Kidney (tissue), 14 donors: ENCODE measurements around the gene MED17. TPM values are rescaled to one million over a fixed set of nuclear protein-coding genes. Genes with fewer than 3 reads are reported as not detected.

ENCODE experiments used
- DNase-seq, 5 donors: peaks; one replicate each; pipeline ENCODE4 v3.0.0-alpha.2; 2013 to 2020
- FAIRE-seq: peaks from 2 replicates; lab custom pipeline; 2012; peaks lifted over from hg19 to GRCh38; lab: Jason Lieb, UNC
- H3K27ac ChIP-seq, 2 donors: one replicate each; pipeline ENCODE4 v1.7.0; 2013; ENCODE audit warnings: low read depth in 2 of 2, low read length in 2 of 2, inconsistent platforms in 1 of 2
- H3K27me3 ChIP-seq: one replicate; pipeline ENCODE4 v1.7.1; 2013; ENCODE audit warnings: low read length, inconsistent platforms; ENCODE audit not compliant: control insufficient read depth, insufficient read depth
- H3K36me3 ChIP-seq, 3 donors: one replicate each; pipeline versions ENCODE4 v1.7.0 to v1.7.1; 2013; ENCODE audit warnings: low read length in 3 of 3, control low read depth in 1 of 3, inconsistent platforms in 1 of 3; ENCODE audit not compliant: insufficient read depth in 3 of 3, control insufficient read depth in 2 of 3
- H3K4me1 ChIP-seq, 3 donors: one replicate each; pipeline versions ENCODE4 v1.7.0 to v1.7.1; 2013; ENCODE audit warnings: low read length in 3 of 3, inconsistent platforms in 1 of 3, low read depth in 1 of 3; ENCODE audit not compliant: control insufficient read depth in 2 of 3, insufficient read depth in 2 of 3
- H3K4me3 ChIP-seq, 3 donors: one replicate each; pipeline versions ENCODE4 v1.7.0 to v1.8.1; 2013; ENCODE audit warnings: low read length in 3 of 3, control low read depth in 1 of 3, inconsistent platforms in 1 of 3
- H3K9ac ChIP-seq, 3 donors: one replicate each; pipeline versions ENCODE4 v1.7.0 to v1.7.1; 2013; ENCODE audit warnings: low read length in 3 of 3, control low read depth in 1 of 3, inconsistent platforms in 1 of 3
- H3K9me3 ChIP-seq, 3 donors: one replicate each; pipeline versions ENCODE4 v1.7.0 to v1.7.1; 2013; ENCODE audit warnings: low read length in 3 of 3, control low read depth in 1 of 3, inconsistent platforms in 1 of 3; ENCODE audit not compliant: control insufficient read depth in 2 of 3, insufficient read depth in 1 of 3
- intact Hi-C: fragments of 100-400 bp; cut with DNase I; formaldehyde crosslinking; loops from one replicate; pipeline ENCODE4 v1.11.1; 2022
- polyA plus RNA-seq: library from polyadenylated mRNA; stranded (reverse); fragments of 350-450 nt; fragmentation: Illumina TruSeq; extraction: RNeasy Lipid Tissue Mini Kit (QIAGEN cat#74804); gene quantifications from one replicate; pipeline ENCODE4 v1.2.3, GENCODE V29; 2014; ENCODE audit warnings: low read depth, low replicate concordance; ENCODE audit not compliant: insufficient read depth
- total RNA-seq: library from RNA; stranded (reverse); fragmentation: NEBNext Ultra II Directional; extraction: Animal tissue kit (Norgen Biotek cat#: 25700); gene quantifications from one replicate; pipeline ENCODE4 v1.2.1, GENCODE V29; 2021
- TF ChIP-seq, protein P1 (sequence below): IDR thresholded peaks from 3 replicates; pipeline ENCODE4 v1.5.1; 2012; ENCODE audit warnings: mild to moderate bottlenecking, moderate library complexity, borderline replicate concordance; ENCODE audit not compliant: insufficient read depth; ENCODE audit errors: extremely low read depth
- donor health status: control.
- donor health status: control.
- donor health status: control.
- donor health status: control.
- donor health status: control.
- donor health status: DM: yes; HTN: yes; CAD: no.
- donor health status: Normal renal cell carcinoma (clear cell type).

Gene MED17
- total and polyA plus RNA-seq, 2 donors from 2014 or later: 11.7 to 35.4 TPM

DNA sequence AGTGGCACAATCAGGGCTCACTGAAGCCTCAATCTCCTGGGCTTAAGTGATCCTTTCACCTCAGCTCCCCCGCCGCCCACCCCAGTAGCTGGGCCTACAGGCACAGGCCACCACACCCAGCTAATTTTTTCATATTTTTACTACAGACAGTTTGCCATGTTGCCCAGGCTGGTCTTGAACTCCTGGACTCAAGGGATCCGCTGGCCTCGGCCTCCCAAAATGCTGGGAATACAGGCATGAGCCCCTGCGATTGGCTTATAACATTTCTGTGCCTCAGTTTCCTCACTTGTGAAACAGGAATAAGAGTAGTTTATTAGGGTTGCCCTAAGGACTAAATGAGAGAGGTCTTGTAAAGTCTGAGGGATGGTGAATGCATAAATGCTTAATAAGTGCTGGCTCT lies 65.1 kb downstream of the MED17 start:
- Histone ChIP-seq H3K9ac (no peak overlapping the region), H3K27me3 (no peaks in the 10 kb centered on the region), H3K36me3 (no peaks in the 10 kb centered on the region), H3K27ac (no peak overlapping the region), H3K9me3 (no peaks in the 10 kb centered on the region), H3K4me1 (no peaks in the 10 kb centered on the region), H3K4me3 (no peak overlapping the region)
- FAIRE-seq (no peak), DNase-seq (peak in 1 of 5 donors; percentile 25)
- intact Hi-C loops: no loop called here
- TF ChIP-seq, protein P1, sequence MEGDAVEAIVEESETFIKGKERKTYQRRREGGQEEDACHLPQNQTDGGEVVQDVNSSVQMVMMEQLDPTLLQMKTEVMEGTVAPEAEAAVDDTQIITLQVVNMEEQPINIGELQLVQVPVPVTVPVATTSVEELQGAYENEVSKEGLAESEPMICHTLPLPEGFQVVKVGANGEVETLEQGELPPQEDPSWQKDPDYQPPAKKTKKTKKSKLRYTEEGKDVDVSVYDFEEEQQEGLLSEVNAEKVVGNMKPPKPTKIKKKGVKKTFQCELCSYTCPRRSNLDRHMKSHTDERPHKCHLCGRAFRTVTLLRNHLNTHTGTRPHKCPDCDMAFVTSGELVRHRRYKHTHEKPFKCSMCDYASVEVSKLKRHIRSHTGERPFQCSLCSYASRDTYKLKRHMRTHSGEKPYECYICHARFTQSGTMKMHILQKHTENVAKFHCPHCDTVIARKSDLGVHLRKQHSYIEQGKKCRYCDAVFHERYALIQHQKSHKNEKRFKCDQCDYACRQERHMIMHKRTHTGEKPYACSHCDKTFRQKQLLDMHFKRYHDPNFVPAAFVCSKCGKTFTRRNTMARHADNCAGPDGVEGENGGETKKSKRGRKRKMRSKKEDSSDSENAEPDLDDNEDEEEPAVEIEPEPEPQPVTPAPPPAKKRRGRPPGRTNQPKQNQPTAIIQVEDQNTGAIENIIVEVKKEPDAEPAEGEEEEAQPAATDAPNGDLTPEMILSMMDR: no peak

DNA sequence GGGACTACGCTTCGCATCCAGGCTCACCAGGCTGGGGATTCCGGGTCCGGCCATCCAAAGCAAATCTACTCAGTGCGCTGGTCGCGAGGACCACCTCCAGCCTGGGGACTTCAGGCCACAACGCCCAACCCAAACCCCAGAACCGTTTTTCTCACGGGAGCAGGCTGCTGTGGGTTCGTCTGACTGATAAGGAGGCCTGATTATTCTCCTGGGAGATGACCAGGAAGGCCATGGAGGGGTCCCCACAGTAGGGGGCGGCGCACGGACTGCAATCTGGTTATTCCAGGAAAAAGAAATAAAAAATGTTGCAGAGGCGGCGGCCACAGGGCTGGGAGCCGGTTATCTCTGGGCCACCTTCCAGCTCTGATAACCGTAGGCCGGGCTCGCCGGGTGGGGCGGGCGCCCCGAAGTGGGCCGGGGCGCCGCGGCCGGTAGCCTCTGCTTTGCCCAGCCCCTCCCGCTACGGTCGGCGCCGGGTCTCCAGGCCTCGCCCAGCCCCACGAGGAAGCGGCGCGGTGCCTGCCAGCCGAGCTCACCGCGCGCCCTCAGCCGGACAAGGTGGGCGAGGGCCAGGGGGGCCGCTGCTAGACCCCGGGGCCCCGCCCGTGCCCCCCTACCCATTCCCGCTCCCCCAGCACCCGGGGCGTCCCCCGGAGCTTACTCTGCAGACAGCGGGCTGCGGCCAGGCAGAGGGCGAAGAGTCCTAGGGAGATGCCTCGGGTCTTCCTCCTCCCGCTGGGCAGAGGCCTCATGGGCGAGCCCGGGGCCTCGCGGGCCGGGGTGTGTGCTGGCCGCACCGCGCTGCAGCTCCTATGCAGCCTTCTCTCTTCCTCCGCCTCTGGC lies 65.9 kb downstream of the MED17 start:
- Histone ChIP-seq H3K9ac (no peak overlapping the region), H3K27me3 (no peaks in the 10 kb centered on the region), H3K4me3 (peak overlapping the region; percentile 20 to 61 (median 28)), H3K36me3 (no peaks in the 10 kb centered on the region), H3K9me3 (no peaks in the 10 kb centered on the region), H3K4me1 (no peaks in the 10 kb centered on the region), H3K27ac (peak overlapping the region in 1 of 2 donors; percentile 7)
- TF ChIP-seq, protein P1: no peak
- DNase-seq (peak; percentile 55 to 79 (median 70)), FAIRE-seq (no peak)
- intact Hi-C loops: no loop called here

DNA sequence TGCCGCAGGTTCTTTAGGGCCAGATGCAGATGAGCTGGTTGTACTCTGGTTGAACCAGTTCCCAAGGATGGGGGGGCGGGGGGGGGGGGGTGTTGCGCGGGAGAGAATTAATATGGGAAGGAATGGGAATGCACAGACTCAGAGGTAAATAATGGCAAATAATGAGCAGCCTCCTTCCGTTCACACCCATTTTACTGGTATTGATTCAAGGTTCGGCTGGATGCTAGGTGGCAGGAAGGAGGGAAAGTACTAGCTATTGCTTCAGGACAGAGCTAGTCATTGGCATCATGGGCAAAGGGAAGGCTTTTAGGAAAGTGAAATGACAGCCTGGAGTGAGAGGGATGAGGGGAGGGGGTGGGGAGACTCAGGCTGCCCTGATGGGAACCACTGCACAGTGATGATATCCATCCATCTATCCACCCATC lies 66.5 kb downstream of the MED17 start, which contains the start of gene VSTM5:
VSTM5 (minus strand) TSS at position 25 of the 425 bp plus-strand sequence. CDS start 116 bp downstream, outside the sequence.
- no peaks in the 10 kb centered on the region for H3K36me3 ChIP-seq
- peak within 1 kb of the TSS; percentile 20 to 61 (median 28) for H3K4me3 ChIP-seq
- H3K9me3 ChIP-seq: no peaks in the 10 kb centered on the region
- H3K27me3 ChIP-seq: no peaks in the 10 kb centered on the region
- TF ChIP-seq, protein P1: no peak
- H3K27ac ChIP-seq: peak within 1 kb of the TSS in 1 of 2 donors; percentile 7
- DNase-seq: no peak
- no peak for FAIRE-seq
- intact Hi-C loops: no loop called here
- H3K9ac ChIP-seq: no peak within 1 kb of the TSS
- H3K4me1 ChIP-seq: no peaks in the 10 kb centered on the region
